Mesothelial cell of epicardium (in vitro differentiated cells): ENCODE data around the gene HOXC9. TPM values are rescaled to one million over a fixed set of nuclear protein-coding genes. Genes with fewer than 3 reads are reported as not detected.

Experiments
- DNase-seq, 2 experiments: peaks; one replicate each; pipeline ENCODE4 v3.0.0; 2021; ENCODE audit warnings: low spot score in 2 of 2; ENCODE audit not compliant: unreplicated experiment in 2 of 2
- H3K27ac Mint-ChIP-seq: 2 replicates; pipeline ENCODE4 v1.8.0; 2021; ENCODE audit warnings: mixed read lengths
- H3K27me3 Mint-ChIP-seq: 2 replicates; pipeline ENCODE4 v1.8.0; 2021; ENCODE audit warnings: low read depth, mixed read lengths
- H3K36me3 Mint-ChIP-seq: 2 replicates; pipeline ENCODE4 v1.8.0; 2021; ENCODE audit warnings: mixed read lengths
- H3K4me1 Mint-ChIP-seq: 2 replicates; pipeline ENCODE4 v1.8.0; 2021; ENCODE audit warnings: mixed read lengths
- H3K4me3 Mint-ChIP-seq: 2 replicates; pipeline ENCODE4 v1.8.0; 2021; ENCODE audit warnings: mild to moderate bottlenecking, moderate library complexity, mixed read lengths
- H3K9me3 Mint-ChIP-seq: 2 replicates; pipeline ENCODE4 v1.8.0; 2021; ENCODE audit warnings: mixed read lengths
- total RNA-seq: library from RNA; stranded (reverse); gene quantifications from 3 replicates; pipeline ENCODE4 v1.2.1, GENCODE V29; 2021
- TF ChIP-seq, protein P1 (sequence below): fragments of 200-600 bp; sonication (generic); IDR thresholded peaks from one replicate; pipeline ENCODE4 v1.5.0; 2021; ENCODE audit warnings: antibody characterized with exemption; ENCODE audit not compliant: unreplicated experiment

The HOXC9 gene
- total RNA-seq, 1 donor from 2014 or later: 2.0 TPM

DNA sequence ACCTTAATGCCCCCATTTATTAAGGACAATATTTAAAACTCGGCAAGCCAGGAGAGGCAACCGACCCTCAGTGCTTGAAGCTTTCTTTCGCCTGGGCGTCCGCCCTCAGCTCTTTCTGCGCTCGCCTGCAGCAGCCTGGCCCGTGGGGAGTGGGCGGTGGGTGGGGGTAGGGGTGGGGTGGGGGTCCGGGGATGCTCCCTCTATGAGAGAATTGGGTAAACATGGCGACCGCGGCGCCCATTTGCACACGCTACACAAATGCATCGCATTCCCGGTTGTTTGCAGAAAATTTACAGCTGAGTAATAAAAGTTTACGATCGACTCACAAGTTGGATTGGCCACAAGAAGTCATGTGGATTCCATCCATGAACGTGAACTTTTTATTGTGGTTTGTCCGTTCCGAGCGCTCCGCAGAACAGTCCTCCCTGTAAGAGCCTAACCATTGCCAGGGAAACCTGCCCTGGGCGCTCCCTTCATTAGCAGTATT, 16.6 kb downstream of the HOXC9 start:
- peak overlapping the region; percentile 59 for H3K27ac Mint-ChIP-seq
- TF ChIP-seq, protein P1, sequence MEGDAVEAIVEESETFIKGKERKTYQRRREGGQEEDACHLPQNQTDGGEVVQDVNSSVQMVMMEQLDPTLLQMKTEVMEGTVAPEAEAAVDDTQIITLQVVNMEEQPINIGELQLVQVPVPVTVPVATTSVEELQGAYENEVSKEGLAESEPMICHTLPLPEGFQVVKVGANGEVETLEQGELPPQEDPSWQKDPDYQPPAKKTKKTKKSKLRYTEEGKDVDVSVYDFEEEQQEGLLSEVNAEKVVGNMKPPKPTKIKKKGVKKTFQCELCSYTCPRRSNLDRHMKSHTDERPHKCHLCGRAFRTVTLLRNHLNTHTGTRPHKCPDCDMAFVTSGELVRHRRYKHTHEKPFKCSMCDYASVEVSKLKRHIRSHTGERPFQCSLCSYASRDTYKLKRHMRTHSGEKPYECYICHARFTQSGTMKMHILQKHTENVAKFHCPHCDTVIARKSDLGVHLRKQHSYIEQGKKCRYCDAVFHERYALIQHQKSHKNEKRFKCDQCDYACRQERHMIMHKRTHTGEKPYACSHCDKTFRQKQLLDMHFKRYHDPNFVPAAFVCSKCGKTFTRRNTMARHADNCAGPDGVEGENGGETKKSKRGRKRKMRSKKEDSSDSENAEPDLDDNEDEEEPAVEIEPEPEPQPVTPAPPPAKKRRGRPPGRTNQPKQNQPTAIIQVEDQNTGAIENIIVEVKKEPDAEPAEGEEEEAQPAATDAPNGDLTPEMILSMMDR: no peak

GRCh38 chr12:54017027-54017788, 17.2 kb downstream of the HOXC9 start:
- H3K27ac Mint-ChIP-seq: peak overlapping the region; percentile 95
- no peak for DNase-seq

More for the DNA sequence above, 16.6 kb downstream of the HOXC9 start:
- Mint-ChIP-seq H3K27me3 (peaks cover 86% of the 10 kb centered on the region), H3K4me3 (peak overlapping the region; percentile 81), H3K9me3 (no peaks in the 10 kb centered on the region), H3K36me3 (no peaks in the 10 kb centered on the region), H3K4me1 (peaks cover 31% of the 10 kb centered on the region)
- DNase-seq: no peak

DNA sequence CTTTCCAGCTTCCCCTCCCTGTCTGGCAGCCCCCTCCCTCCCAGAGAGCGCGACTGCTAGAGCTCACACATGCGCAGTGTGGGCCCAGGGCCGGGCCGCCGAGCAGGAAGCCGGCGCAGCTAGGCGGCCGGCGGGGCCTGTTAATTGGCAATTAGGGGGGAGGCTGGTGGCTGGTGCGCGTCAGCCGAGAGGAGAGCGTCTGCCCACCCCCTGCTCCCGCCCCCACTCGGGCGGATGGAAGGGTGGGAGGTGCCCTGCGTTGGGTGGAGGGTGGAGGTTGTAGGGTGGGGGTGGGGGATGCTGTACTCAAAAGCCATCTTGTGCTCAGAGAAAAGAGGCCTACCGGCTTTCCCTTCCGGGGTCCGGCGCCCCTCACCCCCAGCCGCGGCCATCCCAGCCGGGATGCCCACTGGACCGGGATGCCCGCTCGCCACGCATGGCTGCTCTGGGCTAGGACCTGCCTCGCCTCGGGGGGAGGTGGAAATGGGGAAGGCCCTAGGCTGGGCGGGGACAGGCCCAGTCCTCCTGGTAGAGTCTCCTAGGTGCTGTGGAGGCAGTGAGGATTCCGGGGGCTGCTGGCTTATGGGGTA, 18.0 kb downstream of the HOXC9 start:
- Mint-ChIP-seq H3K4me1 (peaks cover 42% of the 10 kb centered on the region), H3K4me3 (peak overlapping the region; percentile 81), H3K27ac (peak overlapping the region; percentile 95), H3K9me3 (no peaks in the 10 kb centered on the region), H3K27me3 (peaks cover 86% of the 10 kb centered on the region), H3K36me3 (no peaks in the 10 kb centered on the region)
- TF ChIP-seq, protein P1: no peak
- peak; percentile 74 to 86 for DNase-seq

More at GRCh38 chr12:54017027-54017788, 17.2 kb downstream of the HOXC9 start:
- Mint-ChIP-seq H3K27me3 (peaks cover 86% of the 10 kb centered on the region), H3K9me3 (no peaks in the 10 kb centered on the region), H3K4me1 (peaks cover 37% of the 10 kb centered on the region), H3K36me3 (no peaks in the 10 kb centered on the region), H3K4me3 (peak overlapping the region; percentile 81)
- TF ChIP-seq, protein P1: no peak

- Mint-ChIP-seq H3K4me1 (peaks cover 47% of the 10 kb centered on the region), H3K36me3 (no peaks in the 10 kb centered on the region), H3K27ac (peak overlapping the region; percentile 90), H3K9me3 (no peaks in the 10 kb centered on the region), H3K27me3 (peaks cover 86% of the 10 kb centered on the region), H3K4me3 (peak overlapping the region; percentile 81)
- TF ChIP-seq, protein P1: no peak
- no peak for DNase-seq
Measured at GRCh38 chr12:54018468-54018984, 18.6 kb downstream of the HOXC9 start.

DNA sequence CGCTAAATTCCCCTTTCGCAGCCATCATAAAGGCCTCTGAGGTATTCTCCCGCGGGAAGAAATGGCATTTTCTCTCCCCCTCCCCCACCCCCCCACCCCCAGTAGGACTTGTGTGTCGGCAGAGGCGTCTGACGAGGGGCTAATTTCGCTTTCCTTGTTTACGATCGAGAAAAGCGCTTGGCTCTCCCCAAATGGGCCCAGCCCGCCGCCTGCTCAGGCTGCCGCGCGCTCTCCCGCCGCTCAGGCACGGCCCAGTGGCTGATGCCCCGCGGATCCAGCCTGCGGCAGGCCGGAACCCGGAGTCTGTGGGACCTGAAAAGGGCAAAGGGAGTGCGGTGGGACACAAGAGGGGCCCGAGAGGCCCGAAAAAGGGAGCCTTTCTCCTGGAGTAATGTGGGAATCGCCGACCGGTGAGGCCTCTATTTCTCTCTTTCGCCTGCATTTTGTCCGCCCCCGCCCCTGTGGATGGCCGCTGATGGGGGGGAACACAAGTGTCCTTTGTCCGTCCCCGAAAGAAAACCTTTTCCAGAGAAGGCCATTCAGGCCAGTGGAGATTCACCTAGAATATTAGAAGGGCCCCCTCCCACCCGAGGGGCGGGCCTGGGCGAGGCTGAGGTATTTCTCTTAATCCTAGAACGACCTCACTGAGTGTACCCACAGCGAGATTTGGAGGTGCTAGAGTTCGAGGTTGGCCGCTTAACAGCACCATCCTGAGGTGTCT, 19.3 kb downstream of the HOXC9 start:
- H3K36me3 Mint-ChIP-seq: no peaks in the 10 kb centered on the region
- H3K9me3 Mint-ChIP-seq: no peaks in the 10 kb centered on the region
- H3K27ac Mint-ChIP-seq: peak overlapping the region; percentile 43
- DNase-seq: no peak
- peaks cover 86% of the 10 kb centered on the region for H3K27me3 Mint-ChIP-seq
- H3K4me3 Mint-ChIP-seq: peak overlapping the region; percentile 61
- TF ChIP-seq, protein P1: no peak
- peaks cover 55% of the 10 kb centered on the region for H3K4me1 Mint-ChIP-seq
